ENCODE data around the gene ATP8A2. TPM values are rescaled to one million over a fixed set of nuclear protein-coding genes. Genes with fewer than 3 reads are reported as not detected.

Gene ATP8A2
- total and polyA plus RNA-seq, 3 donors from 2014 or later: 14.2 to 38.3 (median 16.5) TPM

DNA sequence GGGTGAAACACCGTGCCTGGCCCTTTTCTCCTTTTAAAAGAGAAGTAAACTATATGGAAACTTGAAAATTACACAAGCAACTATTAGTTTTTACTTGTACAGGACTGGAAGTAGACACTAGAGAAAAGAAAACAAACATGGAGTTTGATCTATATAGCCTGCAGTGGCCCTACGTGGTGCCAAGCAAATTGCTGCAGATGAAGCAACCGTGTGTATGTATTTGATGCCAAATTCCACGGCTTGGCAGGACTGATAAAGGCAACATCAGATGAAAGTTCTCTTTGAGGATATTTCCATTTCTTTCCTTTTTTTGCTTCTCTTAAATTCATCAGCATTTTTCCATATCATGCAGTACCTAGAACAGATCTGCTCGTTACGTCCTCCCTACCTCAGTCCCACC, 49.8 kb downstream of the ATP8A2 start:
- no peak for TF ChIP-seq POLR2A (IDR thresholded peaks at IDR 0.05)
- TF ChIP-seq CTCF (IDR thresholded peaks at IDR 0.05): no peak
- Histone ChIP-seq H3K36me3 (ENCODE audit: low read depth, missing control alignments) (no peaks in the 10 kb centered on the region), H3K27me3 (no peaks in the 10 kb centered on the region), H3K27ac (no peak overlapping the region), H3K4me3 (no peak overlapping the region), H3K4me1 (no peaks in the 10 kb centered on the region), H3K9me3 (no peaks in the 10 kb centered on the region)
- no peak for DNase-seq
- 78 to 79% methylated on average over 6 of the region's 6 CpGs for WGBS, 2 donors
- intact Hi-C loops (cut with DNase I; ENCODE audit: low total_unique reads): no loop called here

DNA sequence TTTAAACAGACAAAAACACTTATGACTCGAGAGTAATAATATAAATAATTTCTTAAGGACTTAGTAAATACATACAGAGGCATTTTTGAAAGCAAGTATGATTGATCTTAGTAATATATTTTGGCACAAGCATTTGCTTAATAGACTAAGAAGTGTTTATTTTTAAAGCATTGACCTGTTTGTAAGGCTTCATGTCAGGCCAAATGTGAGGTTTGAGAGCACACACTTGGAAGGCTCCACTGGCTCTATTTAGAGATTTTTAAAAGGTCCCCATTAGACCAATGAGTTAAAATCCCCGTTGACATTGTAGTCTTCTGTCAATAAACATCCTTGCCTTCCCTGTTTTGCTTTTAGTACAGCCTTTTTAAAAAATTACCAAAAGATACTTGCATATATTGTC, 50.4 kb downstream of the ATP8A2 start:
- H3K27me3 ChIP-seq: no peaks in the 10 kb centered on the region
- no peak for DNase-seq
- intact Hi-C loops (cut with DNase I; ENCODE audit: low total_unique reads): no loop called here
- H3K9me3 ChIP-seq: no peaks in the 10 kb centered on the region
- WGBS, 2 donors: 69% methylated on average over 2 of the region's 2 CpGs
- H3K4me3 ChIP-seq: no peak overlapping the region
- no peaks in the 10 kb centered on the region for H3K36me3 ChIP-seq (ENCODE audit: low read depth, missing control alignments)
- H3K4me1 ChIP-seq: no peaks in the 10 kb centered on the region
- no peak overlapping the region for H3K27ac ChIP-seq
- TF ChIP-seq POLR2A (IDR thresholded peaks at IDR 0.05) (no peak), CTCF (IDR thresholded peaks at IDR 0.05) (no peak)

DNA sequence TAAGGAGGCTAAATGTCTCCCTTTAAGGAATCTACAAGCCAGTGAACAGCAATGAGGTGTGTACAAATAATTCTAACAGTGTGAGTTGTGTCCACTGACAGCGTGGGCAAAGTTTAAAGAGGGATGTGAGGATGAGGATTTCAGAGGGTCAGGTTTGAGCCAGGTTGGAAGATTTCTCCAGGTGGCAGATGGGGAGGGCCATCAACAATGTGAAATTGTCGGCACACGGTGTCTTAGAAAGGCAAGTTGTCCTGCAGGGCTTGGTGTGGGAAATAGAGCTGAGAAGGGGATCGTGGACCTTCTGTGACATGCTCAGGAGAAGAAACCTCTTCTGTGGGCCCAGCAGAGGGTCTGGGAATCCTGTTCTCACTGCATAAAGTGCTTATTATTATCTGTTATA, 52.1 kb downstream of the ATP8A2 start:
- Histone ChIP-seq H3K4me1 (no peaks in the 10 kb centered on the region), H3K27ac (no peak overlapping the region), H3K36me3 (ENCODE audit: low read depth, missing control alignments) (no peaks in the 10 kb centered on the region), H3K27me3 (no peaks in the 10 kb centered on the region), H3K4me3 (no peak overlapping the region), H3K9me3 (no peaks in the 10 kb centered on the region)
- no peak for DNase-seq
- intact Hi-C loops (cut with DNase I; ENCODE audit: low total_unique reads): no loop called here
- WGBS, 2 donors: 78% methylated on average over 4 of the region's 4 CpGs
- TF ChIP-seq POLR2A (IDR thresholded peaks at IDR 0.05) (no peak), CTCF (IDR thresholded peaks at IDR 0.05) (no peak)

- Histone ChIP-seq H3K27me3 (no peaks in the 10 kb centered on the region), H3K4me3 (no peak overlapping the region), H3K9me3 (no peaks in the 10 kb centered on the region), H3K27ac (no peak overlapping the region), H3K36me3 (ENCODE audit: low read depth, missing control alignments) (no peaks in the 10 kb centered on the region), H3K4me1 (no peaks in the 10 kb centered on the region)
- no peak for DNase-seq
- TF ChIP-seq CTCF (IDR thresholded peaks at IDR 0.05): no peak
- TF ChIP-seq POLR2A (IDR thresholded peaks at IDR 0.05): no peak
- intact Hi-C loops (cut with DNase I; ENCODE audit: low total_unique reads): no loop called here
- 84 to 89% methylated on average over 6 of the region's 6 CpGs for WGBS, 2 donors
Observed at GRCh38 chr13:25429466-25429865, 57.7 kb downstream of the ATP8A2 start.

DNA sequence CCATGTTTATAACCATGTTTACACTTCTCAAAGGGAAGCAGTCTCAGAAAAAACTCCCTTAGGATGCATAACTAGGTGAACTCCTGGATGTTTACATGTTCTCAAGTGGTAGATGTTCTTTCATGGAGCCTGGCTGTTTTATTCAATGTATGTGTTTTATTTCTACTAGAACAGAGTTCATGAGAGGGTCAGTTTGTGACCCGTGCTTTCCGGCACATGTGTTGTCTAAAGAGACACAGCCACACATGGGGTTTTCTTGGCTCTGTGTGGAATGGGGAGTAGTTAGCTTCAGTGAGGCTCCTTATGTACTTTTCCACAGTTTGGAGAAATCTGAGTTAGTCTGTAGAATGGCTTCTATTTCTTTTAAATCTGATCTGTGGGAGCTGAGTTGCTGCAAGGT, 60.9 kb downstream of the ATP8A2 start:
- WGBS, 2 donors: 46 to 47% methylated on average over 2 of the region's 2 CpGs
- no peak overlapping the region for H3K27ac ChIP-seq
- intact Hi-C loops (cut with DNase I; ENCODE audit: low total_unique reads): no loop called here

More for the DNA sequence above, 60.9 kb downstream of the ATP8A2 start:
- Histone ChIP-seq H3K9me3 (no peaks in the 10 kb centered on the region), H3K27me3 (no peaks in the 10 kb centered on the region), H3K4me3 (no peak overlapping the region), H3K36me3 (ENCODE audit: low read depth, missing control alignments) (no peaks in the 10 kb centered on the region), H3K4me1 (no peaks in the 10 kb centered on the region)
- no peak for TF ChIP-seq POLR2A (IDR thresholded peaks at IDR 0.05)
- no peak for TF ChIP-seq CTCF (IDR thresholded peaks at IDR 0.05)
- DNase-seq: no peak

Data from testis (tissue), 3 donors.